GM20000 (cell line): ENCODE data around the gene AGAP1.

Source experiments
- DNase-seq: peaks from one replicate; pipeline ENCODE4 v3.0.0; 2012; ENCODE audit warnings: low spot score
- CTCF ChIP-seq: IDR thresholded peaks from 2 replicates; pipeline ENCODE4 v1.5.1; 2012; ENCODE audit warnings: mild to moderate bottlenecking, control low read depth; ENCODE audit errors: extremely low read depth, missing control alignments

The AGAP1 gene

GRCh38 chr2:235849489-235849888 is 355.6 kb downstream of the AGAP1 start:
- TF ChIP-seq CTCF, result no peak
- DNase-seq, result no peak

GRCh38 chr2:235850289-235850688 is 356.4 kb downstream of the AGAP1 start:
- no peak for DNase-seq
- no peak for TF ChIP-seq CTCF

GRCh38 chr2:235850771-235851551 is 357.1 kb downstream of the AGAP1 start:
- no peak for DNase-seq

GRCh38 chr2:235851828-235852525 is 358.1 kb downstream of the AGAP1 start:
- DNase-seq, result no peak
- TF ChIP-seq CTCF, result no peak

More at GRCh38 chr2:235850771-235851551, 357.1 kb downstream of the AGAP1 start:
- no peak for TF ChIP-seq CTCF

GRCh38 chr2:235852526-235852920 is 358.7 kb downstream of the AGAP1 start:
- no peak for TF ChIP-seq CTCF
- DNase-seq, result no peak

GRCh38 chr2:235854276-235854675 is 360.4 kb downstream of the AGAP1 start:
- TF ChIP-seq CTCF, result no peak
- no peak for DNase-seq

- DNase-seq, result no peak
- TF ChIP-seq CTCF, result no peak
Measured at GRCh38 chr2:235855011-235855410, 361.2 kb downstream of the AGAP1 start.
